Neural crest cell (in vitro differentiated cells): ENCODE results near the gene SNX25. TPM values are rescaled to one million over a fixed set of nuclear protein-coding genes. Genes with fewer than 3 reads are reported as not detected.
"Not testable (repeated sequence)": the region's sequence is repeated elsewhere in the genome, so short reads cannot be mapped to it uniquely, and the experiment has no call there.

Experiments used
- DNase-seq: peaks from one replicate; pipeline ENCODE4 v3.0.0; 2021; ENCODE audit warnings: low read depth, mixed read lengths, low spot score
- H3K27ac Mint-ChIP-seq: one replicate; pipeline ENCODE4 v1.8.0; 2021; ENCODE audit warnings: mild to moderate bottlenecking, mixed read lengths; ENCODE audit not compliant: unreplicated experiment
- H3K27me3 Mint-ChIP-seq: 2 replicates; pipeline ENCODE4 v1.8.0; 2021; ENCODE audit warnings: low read depth, mild to moderate bottlenecking, mixed read lengths
- H3K36me3 Mint-ChIP-seq: 2 replicates; pipeline ENCODE4 v1.8.0; 2021; ENCODE audit warnings: low read depth, mild to moderate bottlenecking, mixed read lengths
- H3K4me1 Mint-ChIP-seq: 2 replicates; pipeline ENCODE4 v1.8.0; 2021; ENCODE audit warnings: mixed read lengths
- H3K4me3 Mint-ChIP-seq: one replicate; pipeline ENCODE4 v1.8.0; 2021; ENCODE audit warnings: mild to moderate bottlenecking, mixed read lengths
- H3K9me3 Mint-ChIP-seq: 2 replicates; pipeline ENCODE4 v1.8.0; 2021; ENCODE audit warnings: mixed read lengths
- CTCF ChIP-seq: fragments of 200-600 bp; sonication (generic); conservative IDR thresholded peaks from 2 replicates; pipeline ENCODE4 v1.5.0; 2021; ENCODE audit warnings: antibody characterized with exemption, mild to moderate bottlenecking
- total RNA-seq: library from RNA; stranded (reverse); gene quantifications from 2 replicates; pipeline ENCODE4 v1.2.1, GENCODE V29; 2021

Gene SNX25
- total RNA-seq, 1 donor from 2014 or later: 9.7 TPM

- no peak for DNase-seq
- Mint-ChIP-seq H3K36me3 (no peaks in the 10 kb centered on the region), H3K9me3 (no peaks in the 10 kb centered on the region), H3K27ac (no peak overlapping the region), H3K4me3 (peak overlapping the region; percentile 41), H3K4me1 (peaks cover 41% of the 10 kb centered on the region), H3K27me3 (peaks cover 15% of the 10 kb centered on the region)
- no peak for TF ChIP-seq CTCF
Observed at GRCh38 chr4:185207466-185207865, 1.9 kb upstream of the SNX25 start.

GRCh38 chr4:185209852-185210101 is 379 bp downstream of the SNX25 start:
- not testable (repeated sequence) for H3K36me3 Mint-ChIP-seq, H3K4me3 Mint-ChIP-seq, H3K9me3 Mint-ChIP-seq, DNase-seq, H3K27ac Mint-ChIP-seq
- Mint-ChIP-seq H3K4me1 (peaks cover 23% of the 10 kb centered on the region), H3K27me3 (peaks cover 15% of the 10 kb centered on the region)

- peaks cover 22% of the 10 kb centered on the region for H3K4me1 Mint-ChIP-seq
- no peaks in the 10 kb centered on the region for H3K36me3 Mint-ChIP-seq
- H3K27ac Mint-ChIP-seq: peak overlapping the region; percentile 96
- no peaks in the 10 kb centered on the region for H3K9me3 Mint-ChIP-seq
- peak; percentile 36 for DNase-seq
- peak overlapping the region; percentile 93 for H3K4me3 Mint-ChIP-seq
- peaks cover 15% of the 10 kb centered on the region for H3K27me3 Mint-ChIP-seq
- TF ChIP-seq CTCF: no peak
Observed at GRCh38 chr4:185210102-185210981, 944 bp downstream of the SNX25 start.

- H3K9me3 Mint-ChIP-seq: no peaks in the 10 kb centered on the region
- no peak overlapping the region for H3K27ac Mint-ChIP-seq
- TF ChIP-seq CTCF: no peak
- H3K4me1 Mint-ChIP-seq: peaks cover 22% of the 10 kb centered on the region
- H3K4me3 Mint-ChIP-seq: peak overlapping the region; percentile 93
- no peak for DNase-seq
- peaks cover 15% of the 10 kb centered on the region for H3K27me3 Mint-ChIP-seq
- no peaks in the 10 kb centered on the region for H3K36me3 Mint-ChIP-seq
Observed at GRCh38 chr4:185211035-185211434, 1.6 kb downstream of the SNX25 start.

GRCh38 chr4:185211641-185212040 is 2.2 kb downstream of the SNX25 start:
- Mint-ChIP-seq H3K9me3 (no peaks in the 10 kb centered on the region), H3K4me1 (peaks cover 23% of the 10 kb centered on the region), H3K27ac (no peak overlapping the region), H3K36me3 (no peaks in the 10 kb centered on the region), H3K4me3 (peak overlapping the region; percentile 93), H3K27me3 (peaks cover 15% of the 10 kb centered on the region)
- no peak for DNase-seq
- no peak for TF ChIP-seq CTCF

GRCh38 chr4:185212581-185212980 is 3.2 kb downstream of the SNX25 start:
- no peak for TF ChIP-seq CTCF
- no peaks in the 10 kb centered on the region for H3K9me3 Mint-ChIP-seq
- DNase-seq: no peak
- H3K27me3 Mint-ChIP-seq: peaks cover 15% of the 10 kb centered on the region
- peak overlapping the region; percentile 38 for H3K4me3 Mint-ChIP-seq
- H3K36me3 Mint-ChIP-seq: no peaks in the 10 kb centered on the region
- H3K27ac Mint-ChIP-seq: no peak overlapping the region
- peaks cover 28% of the 10 kb centered on the region for H3K4me1 Mint-ChIP-seq
